Measurements from ENCODE around the gene RNF112.
"Not testable (repeated sequence)": the region's sequence is repeated elsewhere in the genome, so short reads cannot be mapped to it uniquely, and the experiment has no call there.

Gene RNF112

DNA sequence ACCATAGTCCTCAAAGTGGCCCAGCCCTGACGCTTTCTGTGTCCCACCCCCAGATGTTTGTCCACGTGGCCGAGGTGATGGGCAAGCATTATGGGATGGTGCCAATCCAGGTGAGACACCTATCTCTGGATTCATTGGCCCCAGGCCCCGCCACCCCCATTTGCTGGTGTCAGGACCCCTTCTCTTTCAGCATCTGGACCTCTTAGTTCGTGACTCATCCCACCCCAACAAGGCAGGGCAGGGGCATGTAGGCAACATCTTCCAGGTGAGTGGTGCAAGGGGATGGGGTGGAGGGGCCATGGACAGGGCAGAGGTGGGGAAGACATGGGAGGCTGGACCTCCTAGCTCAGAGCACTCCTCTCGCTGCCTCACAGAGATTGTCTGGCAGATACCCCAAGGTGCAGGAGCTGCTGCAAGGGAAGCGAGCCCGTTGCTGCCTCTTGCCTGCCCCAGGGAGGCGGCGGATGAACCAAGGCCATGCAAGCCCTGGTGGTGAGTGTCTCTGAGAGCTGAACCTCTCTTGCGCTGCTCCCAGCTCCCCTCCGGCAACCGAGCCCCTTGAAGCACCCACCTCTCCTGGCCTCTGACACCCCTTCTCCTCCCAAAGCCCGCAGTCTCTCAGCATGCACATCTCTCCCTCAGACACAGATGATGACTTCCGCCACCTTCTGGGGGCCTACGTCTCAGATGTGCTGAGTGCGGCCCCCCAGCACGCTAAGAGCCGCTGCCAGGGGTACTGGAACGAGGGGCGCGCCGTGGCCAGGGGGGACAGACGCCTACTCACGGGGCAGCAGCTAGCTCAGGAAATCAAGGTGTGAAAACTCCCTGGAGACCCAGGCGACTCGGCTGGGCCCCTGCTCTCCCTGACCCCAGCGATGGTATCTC, 3.6 kb downstream of the RNF112 start:
- DNase-seq (ENCODE audit: low spot score), result no peak

GRCh38 chr17:19415311-19415710, 4.3 kb downstream of the RNF112 start:
- DNase-seq (ENCODE audit: low spot score), result no peak

DNA sequence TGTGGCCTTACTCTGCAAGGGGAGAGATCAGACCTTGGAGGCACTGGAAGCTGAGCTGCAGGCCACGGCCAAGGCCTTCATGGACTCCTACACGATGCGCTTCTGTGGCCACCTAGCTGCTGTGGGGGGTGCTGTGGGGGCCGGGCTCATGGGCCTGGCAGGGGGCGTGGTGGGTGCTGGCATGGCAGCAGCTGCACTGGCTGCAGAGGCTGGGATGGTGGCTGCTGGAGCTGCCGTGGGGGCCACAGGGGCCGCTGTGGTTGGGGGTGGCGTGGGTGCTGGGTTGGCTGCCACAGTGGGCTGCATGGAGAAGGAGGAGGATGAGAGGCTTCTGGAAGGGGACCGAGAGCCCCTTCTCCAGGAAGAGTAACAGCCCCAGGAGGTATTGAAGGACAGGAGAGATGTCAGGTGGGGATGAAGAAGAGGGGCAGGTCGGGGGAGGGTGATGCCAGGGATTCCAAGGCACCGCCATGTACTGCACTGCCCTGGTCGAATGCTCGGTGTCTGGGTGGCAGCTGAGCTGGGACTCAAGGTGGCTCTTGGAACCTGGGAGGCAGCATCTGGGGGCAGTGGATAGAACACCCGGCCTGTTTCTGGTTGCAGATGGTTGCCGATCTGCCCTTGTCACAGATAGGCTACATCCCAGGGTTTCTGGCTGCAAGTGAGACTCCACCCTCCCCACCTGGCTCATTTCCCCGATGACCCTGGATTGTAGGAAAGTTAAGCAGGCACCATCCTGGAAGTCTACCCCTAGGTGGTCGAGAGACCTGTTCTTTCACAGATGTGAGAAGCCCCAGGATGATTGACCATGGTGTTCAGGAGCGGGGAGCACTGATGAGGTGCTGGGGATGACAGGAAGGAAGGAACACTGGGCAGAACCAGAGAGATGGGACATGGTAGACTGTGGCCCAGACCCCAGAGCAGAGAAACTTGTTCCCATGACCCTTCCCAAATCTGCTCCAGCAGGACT, 5.1 kb downstream of the RNF112 start:
- no peak for DNase-seq (ENCODE audit: low spot score)

GRCh38 chr17:19417611-19418010, 6.6 kb downstream of the RNF112 start:
- no peak for DNase-seq (ENCODE audit: low spot score)

- DNase-seq (ENCODE audit: low spot score), result no peak
Observed at GRCh38 chr17:19418251-19418992, 7.4 kb downstream of the RNF112 start.

DNA sequence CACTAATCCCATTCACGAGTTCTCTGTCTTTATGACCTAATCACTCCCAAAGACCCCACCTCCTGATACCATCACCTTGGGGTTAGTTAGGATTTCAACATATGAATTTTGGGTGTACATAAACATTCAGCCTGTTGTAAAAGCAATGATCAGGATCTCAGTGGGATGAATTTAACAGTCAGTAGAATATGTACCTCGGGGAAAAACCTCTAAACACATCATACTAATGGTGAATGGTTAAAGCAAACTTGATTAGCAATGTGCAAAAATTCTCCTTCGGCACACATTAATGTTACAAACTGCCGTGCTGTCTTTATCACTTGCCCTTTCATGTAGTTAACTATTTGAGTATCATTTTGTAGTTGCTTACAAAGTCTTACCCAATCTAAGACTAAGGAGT, 10.2 kb downstream of the RNF112 start:
- DNase-seq (ENCODE audit: low spot score), result no peak

DNA sequence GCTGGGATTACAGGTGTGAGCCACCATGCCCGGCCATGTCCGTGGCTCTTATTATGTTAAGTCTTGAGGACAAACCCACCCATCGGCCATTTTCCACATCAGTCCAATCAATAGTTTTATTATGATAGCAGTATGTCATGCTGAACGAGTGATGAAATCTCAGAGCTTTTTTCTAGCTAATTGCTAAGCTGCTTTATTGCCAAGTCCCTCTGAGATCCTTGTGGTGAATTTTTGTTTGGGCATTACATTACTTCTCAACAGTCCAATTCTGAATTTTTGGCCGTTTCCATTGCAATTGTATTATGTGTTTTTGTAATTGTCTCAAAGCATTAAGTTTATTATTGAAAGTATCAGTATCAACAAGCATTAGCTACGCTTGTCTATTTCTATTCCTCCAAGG, 10.9 kb downstream of the RNF112 start:
- no peak for DNase-seq (ENCODE audit: low spot score)

DNA sequence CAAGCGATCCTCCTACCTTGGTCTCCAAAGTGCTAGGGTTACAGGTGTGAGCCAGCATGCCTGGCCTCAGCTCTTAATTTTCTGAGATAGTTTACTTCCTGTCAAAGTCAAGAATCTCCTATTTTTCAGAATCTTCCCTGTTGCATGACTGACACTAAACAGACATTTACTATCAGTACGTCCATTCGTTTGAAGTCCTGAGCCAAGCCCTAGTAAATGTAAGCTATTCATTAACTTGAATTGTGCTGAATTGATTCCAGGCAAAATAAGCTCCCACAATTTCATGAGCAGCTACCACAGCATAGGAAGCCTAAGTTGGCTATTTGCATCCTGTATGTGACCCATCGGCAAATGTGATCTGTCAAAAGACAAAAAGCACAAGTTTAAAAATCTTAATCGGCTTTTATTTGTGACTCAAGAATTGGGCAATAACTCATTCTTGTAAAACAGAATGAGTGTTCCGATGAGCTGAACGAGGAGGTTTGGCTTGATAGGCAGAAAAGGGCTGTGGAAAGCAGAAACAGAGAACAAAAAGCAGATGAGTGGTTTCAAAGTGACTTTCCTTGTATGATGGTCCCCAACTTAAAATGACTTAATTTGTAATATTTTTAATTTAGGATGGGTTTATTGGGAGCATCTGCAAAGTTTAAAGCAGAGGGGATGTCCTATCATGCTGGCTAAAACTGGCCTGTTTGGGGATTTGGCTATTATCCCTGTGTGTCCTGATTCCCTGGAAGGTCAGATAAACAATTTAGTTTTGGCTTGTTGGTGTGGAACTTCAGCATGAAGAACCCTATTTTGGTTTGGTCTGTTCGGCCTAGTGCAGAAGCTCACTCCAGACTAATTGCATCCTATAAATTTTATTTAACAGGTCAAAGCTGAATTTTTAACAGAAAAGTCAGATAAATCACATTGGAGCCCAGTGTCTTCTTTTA, 14.2 kb downstream of the RNF112 start:
- no peak for DNase-seq (ENCODE audit: low spot score)

DNA sequence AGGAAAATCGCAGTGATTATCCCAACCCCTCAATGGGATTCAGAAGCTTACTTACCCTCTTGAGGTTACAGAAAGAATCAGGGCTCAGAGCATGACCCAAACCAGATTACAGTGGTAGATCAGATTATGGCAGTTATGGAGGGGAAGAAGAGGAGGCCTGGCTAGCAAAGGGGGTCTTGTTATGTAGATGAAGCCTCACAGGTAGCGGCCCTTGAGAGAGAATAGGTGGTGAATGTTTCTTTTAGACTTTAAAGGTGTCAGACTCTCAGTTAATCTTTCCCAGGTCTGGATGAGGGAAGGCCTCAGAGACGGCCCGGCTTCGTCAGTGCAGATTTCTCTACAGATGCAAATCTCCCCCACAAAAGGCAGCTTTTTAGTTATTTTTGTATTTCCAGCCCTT, 15.6 kb downstream of the RNF112 start:
- no peak for DNase-seq (ENCODE audit: low spot score)

- no peak for DNase-seq (ENCODE audit: low spot score)
Observed at GRCh38 chr17:19431691-19432090, 20.7 kb downstream of the RNF112 start.

DNA sequence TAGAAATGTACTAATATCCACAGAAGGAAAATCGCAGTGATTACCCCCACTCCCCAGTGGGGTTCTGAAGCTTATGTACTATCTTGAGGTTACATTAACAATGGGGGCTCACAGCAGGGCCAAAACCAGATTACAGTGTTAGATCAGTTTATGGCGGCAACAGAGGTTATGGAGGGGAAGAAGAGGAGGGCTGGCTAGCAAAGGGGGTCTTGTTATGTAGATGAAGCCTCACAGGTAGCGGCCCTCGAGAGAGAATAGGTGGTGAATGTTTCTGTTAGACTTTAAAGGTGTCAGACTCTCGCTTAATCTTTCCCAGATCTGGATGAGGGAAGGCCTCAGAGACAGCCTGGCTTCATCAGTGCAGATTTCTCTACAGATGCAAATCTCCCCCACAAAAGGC, 22.2 kb downstream of the RNF112 start:
- no peak for DNase-seq (ENCODE audit: low spot score)

- no peak for DNase-seq (ENCODE audit: low spot score)
Observed at GRCh38 chr17:19433727-19434340, 22.8 kb downstream of the RNF112 start.

GRCh38 chr17:19440421-19440820, 29.4 kb downstream of the RNF112 start:
- no peak for DNase-seq (ENCODE audit: low spot score)

- DNase-seq (ENCODE audit: low spot score), result not testable (repeated sequence)
Observed at GRCh38 chr17:19441288-19441687, 30.3 kb downstream of the RNF112 start.

DNA sequence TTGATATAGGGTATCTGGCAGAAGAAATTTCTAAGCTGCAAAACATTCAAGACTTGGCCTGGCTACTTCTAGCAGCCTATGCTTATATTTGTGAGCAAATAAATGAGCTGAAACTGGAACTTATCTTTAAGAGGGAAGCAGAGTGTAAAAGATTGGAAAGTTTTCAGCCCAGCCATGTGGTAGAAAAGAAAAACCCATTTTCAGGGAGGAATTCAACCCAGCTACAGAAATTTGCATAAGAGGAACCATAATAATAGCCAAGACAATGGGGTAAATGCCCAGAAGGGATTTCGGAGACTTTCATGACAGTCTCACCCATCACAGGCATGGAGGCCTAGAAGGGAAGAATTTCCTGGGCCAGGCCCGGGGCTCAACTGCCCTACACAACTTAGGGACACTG, 31.7 kb downstream of the RNF112 start:
- DNase-seq (ENCODE audit: low spot score), result no peak

DNA sequence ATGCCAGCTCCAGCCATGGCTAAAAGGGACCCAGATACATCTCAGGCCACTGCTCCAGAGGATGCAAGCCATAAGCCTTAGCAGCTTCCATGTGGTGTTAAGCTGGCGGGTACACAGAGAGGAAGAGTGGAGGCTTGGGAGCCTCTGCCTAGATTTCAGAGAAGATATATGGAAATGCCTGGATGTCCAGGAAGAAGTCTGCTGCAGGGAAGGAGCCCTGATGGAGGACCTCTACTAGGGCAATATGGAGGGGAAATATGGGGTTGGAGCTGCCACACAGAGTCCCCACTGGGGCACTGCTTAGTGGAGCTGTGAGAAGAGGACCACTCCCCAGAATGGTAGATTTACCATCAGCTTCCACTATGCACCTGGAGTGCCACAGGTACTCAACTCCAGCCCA, 32.1 kb downstream of the RNF112 start:
- DNase-seq (ENCODE audit: low spot score), result no peak

GRCh38 chr17:19445105-19445504, 34.1 kb downstream of the RNF112 start:
- DNase-seq (ENCODE audit: low spot score), result no peak

- not testable (repeated sequence) for DNase-seq (ENCODE audit: low spot score)
Observed at GRCh38 chr17:19446577-19446976, 35.5 kb downstream of the RNF112 start.

DNA sequence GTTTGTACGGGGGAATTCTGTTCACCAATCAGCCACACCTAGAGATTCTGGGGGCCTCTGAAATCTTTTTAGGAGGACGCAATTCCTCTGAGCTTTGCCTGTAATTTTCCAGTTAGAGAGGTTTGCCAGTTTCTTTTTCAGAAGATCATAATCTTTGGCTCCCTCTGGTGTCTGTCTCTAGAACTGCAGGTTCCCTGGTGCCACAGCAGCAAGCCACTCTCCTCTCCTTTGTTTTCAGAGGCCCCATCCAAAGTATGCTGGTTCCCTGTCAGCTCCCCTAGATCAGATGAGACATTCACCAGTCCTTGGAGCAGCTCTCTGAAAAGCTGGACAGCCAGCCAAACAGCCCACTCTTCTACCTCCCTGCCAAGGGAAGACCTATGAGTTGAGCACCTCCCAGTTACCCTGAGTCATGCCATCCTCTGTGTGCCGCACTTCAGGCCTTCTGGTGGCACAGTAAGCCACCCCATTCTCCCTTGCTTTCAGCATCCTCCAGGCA, 36.1 kb downstream of the RNF112 start:
- peak; percentile 84 for DNase-seq (ENCODE audit: low spot score)

Measured in Ammon's horn (tissue), 1 donor.